Measurements from ENCODE around the gene TDRD9. TPM values are rescaled to one million over a fixed set of nuclear protein-coding genes. Genes with fewer than 3 reads are reported as not detected.

The TDRD9 gene
- total RNA-seq, 1 donor from 2014 or later = 6.5 TPM

DNA sequence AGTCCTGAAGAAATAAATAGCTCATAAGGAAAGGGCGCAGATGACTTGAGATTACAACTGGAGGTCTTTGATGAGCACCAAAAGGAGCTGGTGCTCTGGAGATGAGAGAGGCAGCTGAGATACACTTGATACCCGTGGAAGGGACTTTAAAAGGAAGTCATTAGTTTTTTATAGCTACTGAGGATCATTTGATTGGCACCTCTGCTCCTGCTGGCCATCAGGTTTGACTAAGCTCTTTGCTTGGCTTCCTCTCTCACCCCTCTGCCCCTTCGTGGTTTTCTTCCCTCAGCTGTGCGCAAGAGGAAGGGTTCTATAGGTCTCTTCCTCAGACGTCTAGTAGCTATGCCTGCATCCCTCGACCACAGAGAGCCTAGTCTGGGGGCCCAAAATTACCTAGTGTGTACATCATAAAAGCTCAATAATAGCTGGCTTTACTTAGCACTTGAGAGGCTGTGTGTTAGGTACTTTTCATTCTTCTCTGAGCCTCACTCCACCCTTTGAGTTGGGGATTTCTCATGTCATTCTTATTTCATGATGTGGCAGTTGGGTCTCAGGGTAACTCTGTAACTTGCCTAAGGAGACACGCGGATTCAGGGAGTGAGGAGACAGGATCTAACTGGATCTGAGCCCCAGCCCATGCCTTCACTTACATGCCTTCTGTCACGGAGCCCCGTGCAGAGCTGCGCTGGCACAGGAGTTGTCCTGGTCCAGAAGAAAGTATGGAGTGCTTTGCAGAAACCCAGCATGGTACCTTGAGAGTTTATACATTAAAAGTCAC is 88.8 kb downstream of the TDRD9 start:
- no peak for FAIRE-seq
- no peak for DNase-seq (ENCODE audit: low spot score in 2 of 2)

- FAIRE-seq (no peak), DNase-seq (ENCODE audit: low spot score in 2 of 2) (no peak)
These were observed 90.8 kb downstream of the TDRD9 start for GRCh38 chr14:104019029-104019428.

DNA sequence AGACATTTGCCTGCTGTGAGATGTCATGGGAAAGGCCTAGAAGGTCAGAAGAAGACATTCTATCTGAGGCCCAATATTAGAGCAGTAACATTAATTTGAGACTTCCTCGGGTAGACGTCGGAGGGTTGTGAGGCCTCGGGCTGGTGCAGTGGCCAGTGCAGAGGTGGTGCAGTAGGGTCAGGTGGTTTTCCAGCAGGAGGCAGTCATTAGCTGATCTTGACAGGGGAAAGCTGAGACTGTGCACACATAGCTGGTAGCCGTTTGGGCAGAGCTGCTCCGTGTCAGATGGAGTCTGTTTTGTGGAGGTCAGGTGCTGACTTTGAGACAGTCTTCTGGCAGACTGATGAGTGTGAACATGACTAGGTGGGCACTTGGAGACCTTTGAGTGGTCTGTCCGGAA is 91.5 kb downstream of the TDRD9 start:
- FAIRE-seq = no peak
- no peak for DNase-seq (ENCODE audit: low spot score in 2 of 2)

DNA sequence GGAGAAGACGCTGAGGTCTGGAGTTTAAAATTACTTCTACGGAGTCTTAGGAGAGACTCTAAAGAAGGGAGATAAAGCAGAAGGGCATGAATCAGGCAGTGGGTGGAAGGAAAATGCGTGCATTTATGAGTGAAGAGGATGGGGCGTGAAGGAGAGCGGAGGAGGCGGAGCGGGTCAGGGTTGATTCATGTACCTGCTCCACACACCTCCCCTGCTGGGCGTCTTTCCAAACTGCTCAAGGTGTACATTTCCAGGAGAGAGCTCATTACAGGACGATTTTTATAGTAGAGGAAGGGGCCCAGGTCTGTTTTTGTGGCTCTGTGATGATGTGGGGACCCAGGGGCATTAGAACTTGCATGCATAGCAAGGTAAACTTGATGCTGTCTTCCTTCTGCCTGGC is 92.2 kb downstream of the TDRD9 start:
- DNase-seq (ENCODE audit: low spot score in 2 of 2) (no peak), FAIRE-seq (no peak)

DNA sequence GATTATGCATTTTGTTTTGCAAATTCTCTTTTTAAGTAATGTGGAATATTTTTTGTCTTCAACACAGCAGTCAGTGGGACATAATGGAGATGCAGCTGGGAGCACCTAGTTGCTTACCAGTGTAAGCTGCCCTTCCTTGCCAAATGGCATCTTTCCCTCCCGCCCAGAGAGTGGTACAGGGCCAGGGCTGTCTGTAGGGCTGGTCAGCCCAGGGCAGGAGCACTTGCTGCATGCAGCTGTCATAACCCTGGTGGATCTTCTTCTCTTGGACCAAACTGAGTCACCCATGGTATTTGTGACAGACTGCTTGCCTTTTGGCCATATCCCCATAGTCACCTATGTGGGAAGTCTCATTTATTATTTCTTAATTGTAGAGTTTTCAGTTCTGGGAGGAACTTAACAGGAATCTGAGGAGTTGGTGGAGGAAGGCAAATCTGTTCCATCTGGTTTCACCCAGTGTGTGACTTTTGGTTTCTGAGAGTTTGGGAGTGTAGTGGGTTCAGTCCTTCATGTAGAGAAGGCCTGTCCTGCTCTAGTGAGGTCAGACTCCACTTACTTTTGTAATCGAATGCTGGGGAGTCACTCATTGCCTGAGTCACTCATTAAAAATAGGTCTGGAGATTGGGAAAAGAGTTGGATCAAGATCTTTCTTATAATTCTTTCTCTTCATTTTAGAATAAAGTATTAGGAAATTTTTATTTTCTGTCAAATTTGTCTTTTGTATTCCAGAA is 95.2 kb downstream of the TDRD9 start:
- FAIRE-seq (no peak), DNase-seq (ENCODE audit: low spot score in 2 of 2) (no peak)

- FAIRE-seq = no peak
- no peak for DNase-seq (ENCODE audit: low spot score in 2 of 2)
These were observed 97.3 kb downstream of the TDRD9 start for GRCh38 chr14:104025534-104025933.

DNA sequence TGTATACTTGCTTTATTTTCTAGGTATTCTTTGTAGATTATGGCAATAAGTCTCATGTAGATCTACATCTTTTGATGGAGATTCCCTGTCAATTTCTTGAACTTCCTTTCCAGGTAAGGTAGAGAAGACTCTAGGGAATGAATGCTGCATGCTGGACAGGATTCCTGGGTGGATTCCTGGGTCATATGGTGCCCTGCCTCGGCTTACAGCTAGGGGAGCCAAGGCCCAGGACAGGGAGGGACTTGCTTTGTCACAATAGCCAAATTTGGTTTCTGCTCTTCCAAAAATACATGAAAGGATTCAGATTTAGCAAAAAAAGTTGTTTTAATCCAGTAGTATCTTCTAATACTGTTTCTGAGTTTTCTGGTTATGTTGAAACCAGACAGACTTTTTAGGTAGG is 97.8 kb downstream of the TDRD9 start:
- FAIRE-seq (no peak), DNase-seq (ENCODE audit: low spot score in 2 of 2) (no peak)

GRCh38 chr14:104030958-104031357 is 102.7 kb downstream of the TDRD9 start:
- FAIRE-seq = no peak
- DNase-seq (ENCODE audit: low spot score in 2 of 2) = no peak

- FAIRE-seq = no peak
- DNase-seq (ENCODE audit: low spot score in 2 of 2) = no peak
These were observed 103.1 kb downstream of the TDRD9 start for GRCh38 chr14:104031384-104031783.

DNA sequence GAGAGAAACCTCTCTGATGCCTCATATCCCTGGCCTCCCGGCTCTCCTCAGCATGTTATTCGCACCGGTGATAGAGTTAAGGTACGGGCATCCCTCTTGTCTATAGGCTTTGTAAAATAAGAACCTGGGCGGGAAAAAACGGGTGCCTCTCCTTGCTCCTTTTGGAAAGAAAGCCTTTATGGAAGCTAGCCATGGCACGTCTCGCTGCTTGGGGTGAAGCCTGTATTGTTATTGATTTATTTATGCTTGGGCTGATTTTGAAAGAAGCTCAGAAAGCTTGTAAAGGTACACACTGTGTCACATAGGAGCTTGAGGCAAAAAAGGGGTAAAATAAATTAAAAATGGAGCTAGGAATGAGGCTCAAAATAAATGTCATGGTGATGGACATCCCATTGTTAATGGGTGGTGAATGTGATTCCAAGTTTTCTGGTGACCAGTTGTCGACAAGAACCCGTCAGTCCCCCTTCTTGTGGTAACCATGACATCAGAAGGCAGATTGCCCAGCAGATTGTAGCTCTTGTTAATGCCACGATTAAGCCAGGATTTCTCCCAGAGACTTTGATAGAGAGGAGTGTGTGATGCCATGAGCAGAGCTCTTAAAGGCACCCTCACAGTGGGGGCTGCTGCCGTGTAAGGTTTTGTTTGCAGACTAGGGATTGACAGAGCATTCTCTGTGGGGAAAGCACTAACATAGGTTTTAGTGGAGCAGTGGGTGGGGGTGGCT is 106.9 kb downstream of the TDRD9 start:
- DNase-seq (ENCODE audit: low spot score in 2 of 2) (no peak), FAIRE-seq (no peak)

- FAIRE-seq (no peak), DNase-seq (ENCODE audit: low spot score in 2 of 2) (no peak)
These were observed 108.0 kb downstream of the TDRD9 start for GRCh38 chr14:104036212-104036611.

DNA sequence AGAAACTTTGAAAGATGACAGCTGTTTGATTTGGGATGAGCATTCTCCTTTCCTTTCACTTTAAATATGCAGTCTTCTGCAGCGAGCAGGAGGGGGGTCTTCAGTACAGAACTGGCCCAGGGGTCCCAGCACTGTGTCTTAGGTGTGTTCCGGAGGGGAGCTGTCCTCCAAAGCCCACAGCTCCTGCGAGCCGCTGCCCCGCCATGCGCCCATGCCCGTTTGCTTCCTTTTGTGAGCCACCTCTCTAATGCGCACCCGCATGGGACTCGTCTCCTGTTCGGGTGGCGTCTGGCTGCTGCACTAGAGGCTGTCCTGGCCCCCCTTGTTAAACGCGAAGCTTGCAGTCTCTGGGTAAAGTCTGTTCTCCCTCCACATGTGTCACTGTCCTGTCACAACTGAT is 108.8 kb downstream of the TDRD9 start:
- FAIRE-seq (no peak), DNase-seq (ENCODE audit: low spot score in 2 of 2) (no peak)

GRCh38 chr14:104037903-104038302 is 109.6 kb downstream of the TDRD9 start:
- DNase-seq (ENCODE audit: low spot score in 2 of 2) = no peak
- no peak for FAIRE-seq

DNA sequence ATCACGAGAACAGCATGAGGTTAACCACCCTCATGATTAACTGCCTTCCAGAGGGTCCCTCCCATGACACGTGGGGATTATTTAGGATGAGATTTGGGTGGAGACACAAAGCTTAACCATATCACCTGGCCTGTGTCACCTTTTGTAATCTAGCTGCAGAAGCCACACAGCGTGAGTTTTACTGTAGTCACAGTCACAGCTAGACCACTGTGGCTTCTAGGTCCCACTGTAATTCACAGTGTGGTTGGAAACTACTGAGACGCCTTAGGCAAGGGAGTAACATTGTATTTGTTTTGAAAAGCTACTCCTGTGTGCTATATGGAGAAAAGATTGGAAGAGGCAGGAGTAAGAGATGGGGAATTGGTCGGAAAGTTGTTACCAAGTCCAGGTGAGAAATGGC is 111.0 kb downstream of the TDRD9 start:
- no peak for FAIRE-seq
- no peak for DNase-seq (ENCODE audit: low spot score in 2 of 2)

- DNase-seq (ENCODE audit: low spot score in 2 of 2) = no peak
- no peak for FAIRE-seq
These were observed 112.3 kb downstream of the TDRD9 start for GRCh38 chr14:104040539-104040938.

DNA sequence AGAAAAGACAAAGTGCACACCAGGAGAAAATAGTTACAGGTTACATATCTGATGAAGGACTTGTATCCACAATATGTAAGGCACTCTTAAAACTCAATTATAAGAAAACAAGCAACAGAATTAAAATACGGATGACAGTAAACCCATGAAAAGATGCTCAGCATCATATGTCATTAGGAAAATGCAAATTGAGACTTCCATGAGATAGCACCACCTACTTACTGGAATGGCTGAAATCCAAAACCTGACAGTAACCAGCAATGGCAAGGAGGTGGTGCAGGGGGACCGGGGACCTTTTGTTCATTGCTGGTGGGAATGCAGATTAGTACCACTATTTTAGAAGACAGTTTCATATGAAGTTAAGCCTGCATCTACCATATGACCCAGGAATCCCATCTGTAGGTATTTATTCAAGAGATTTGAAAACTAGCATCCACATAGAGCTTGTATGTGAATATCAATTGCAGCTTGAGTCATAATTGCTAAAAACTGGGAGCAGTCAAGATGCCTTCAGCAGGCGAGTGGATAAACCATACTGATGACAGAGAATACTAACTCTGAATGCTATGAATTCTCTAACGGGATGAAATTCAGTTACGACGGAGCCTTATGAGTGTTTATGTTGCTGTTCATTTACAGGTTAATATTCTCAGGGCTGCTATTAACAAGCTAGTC is 113.3 kb downstream of the TDRD9 start:
- DNase-seq (ENCODE audit: low spot score in 2 of 2) (no peak), FAIRE-seq (no peak)

GRCh38 chr14:104044016-104044415 is 115.8 kb downstream of the TDRD9 start:
- no peak for FAIRE-seq

DNA sequence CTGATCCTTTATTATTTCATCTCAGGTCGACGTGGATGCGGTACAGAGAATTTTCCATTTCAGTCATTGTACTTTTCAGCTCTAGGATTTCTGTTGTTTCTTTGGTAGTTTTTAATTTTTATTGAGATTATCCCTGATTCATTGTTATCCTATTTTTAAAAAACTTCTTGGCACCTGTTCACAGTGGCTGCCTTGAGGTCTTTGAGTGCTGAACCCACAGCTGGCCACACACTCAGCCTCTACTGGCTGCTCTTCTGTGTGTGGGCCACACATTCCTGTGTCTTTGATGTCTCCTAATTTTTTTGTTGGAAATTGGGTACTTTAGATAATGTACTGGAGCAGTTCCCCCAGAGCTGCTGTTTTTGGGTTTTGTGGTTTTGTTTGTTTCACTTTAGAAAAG is 119.5 kb downstream of the TDRD9 start:
- FAIRE-seq = no peak

More at GRCh38 chr14:104044016-104044415, 115.8 kb downstream of the TDRD9 start:
- no peak for DNase-seq (ENCODE audit: low spot score in 2 of 2)

GRCh38 chr14:104048758-104049507 is 120.7 kb downstream of the TDRD9 start:
- FAIRE-seq = no peak
- DNase-seq (ENCODE audit: low spot score in 2 of 2) = peak in 1 of 2 donors; percentile 34

More for the DNA sequence above, 119.5 kb downstream of the TDRD9 start:
- DNase-seq (ENCODE audit: low spot score in 2 of 2) = no peak

All from frontal cortex (tissue), 4 donors.